GM23338 (cell line): ENCODE measurements around the gene NCR3LG1. TPM values are rescaled to one million over a fixed set of nuclear protein-coding genes. Genes with fewer than 3 reads are reported as not detected.

Experiments
- ATAC-seq: fragments of 200-7000 bp; cut with Tn5 transposase; 3 replicates; pipeline ENCODE4 v1.9.1; 2020
- DNase-seq: peaks from one replicate; pipeline ENCODE4 v3.0.0-alpha.2; 2015; ENCODE audit warnings: low spot score
- H2AFZ ChIP-seq: fragments of 200-600 bp; sonication (generic); 2 replicates; pipeline ENCODE4 v1.8.0; 2016; ENCODE audit warnings: antibody characterized with exemption, mild to moderate bottlenecking, moderate library complexity
- H3F3A ChIP-seq: fragments of 200-600 bp; sonication (generic); replicated peaks from 2 replicates; pipeline ENCODE4 v1.8.0; 2017; ENCODE audit warnings: antibody characterized with exemption, mixed run types, low read depth
- H3K27ac ChIP-seq: fragments of 200-600 bp; sonication (generic); 2 replicates; pipeline ENCODE4 v1.6.1; 2016; ENCODE audit warnings: low read depth
- H3K27me3 ChIP-seq: fragments of 200-600 bp; sonication (generic); 2 replicates; pipeline ENCODE4 v1.8.0; 2016; ENCODE audit warnings: mild to moderate bottlenecking, mixed run types, moderate library complexity; ENCODE audit not compliant: insufficient read depth
- H3K36me3 ChIP-seq: fragments of 200-600 bp; sonication (generic); 2 replicates; pipeline ENCODE4 v1.8.0; 2016; ENCODE audit warnings: mild to moderate bottlenecking; ENCODE audit not compliant: insufficient read depth
- H3K4me1 ChIP-seq: fragments of 200-600 bp; sonication (generic); 2 replicates; pipeline ENCODE4 v1.8.0; 2016; ENCODE audit warnings: mild to moderate bottlenecking, moderate library complexity; ENCODE audit not compliant: insufficient read depth
- H3K4me2 ChIP-seq: fragments of 200-600 bp; sonication (generic); 2 replicates; pipeline ENCODE4 v1.7.1; 2017; ENCODE audit warnings: mixed run types
- H3K4me3 ChIP-seq: fragments of 200-600 bp; sonication (generic); 2 replicates; pipeline ENCODE4 v1.6.1; 2016; ENCODE audit warnings: mixed run types
- H3K79me2 ChIP-seq: fragments of 200-600 bp; sonication (generic); replicated peaks from 2 replicates; pipeline ENCODE4 v1.8.0; 2017; ENCODE audit warnings: mild to moderate bottlenecking; ENCODE audit not compliant: insufficient read depth
- H3K9me2 ChIP-seq: fragments of 200-600 bp; sonication (generic); 2 replicates; pipeline ENCODE4 v1.8.0; 2017; ENCODE audit not compliant: insufficient read depth
- H4K20me1 ChIP-seq: fragments of 200-600 bp; sonication (generic); replicated peaks from 2 replicates; pipeline ENCODE4 v1.8.0; 2017; ENCODE audit warnings: mild to moderate bottlenecking; ENCODE audit not compliant: insufficient read depth
- H3K27ac Mint-ChIP-seq: 2 replicates; pipeline ENCODE4 v1.8.0; 2020; ENCODE audit warnings: inconsistent platforms, mild to moderate bottlenecking, moderate library complexity, mixed read lengths
- H3K27me3 Mint-ChIP-seq: 3 replicates; pipeline ENCODE4 v1.8.0; 2022; ENCODE audit warnings: low read depth, mild to moderate bottlenecking, moderate library complexity, mixed read lengths, inconsistent platforms; ENCODE audit not compliant: insufficient read depth, poor library complexity
- H3K36me3 Mint-ChIP-seq: 3 replicates; pipeline ENCODE4 v1.8.0; 2021; ENCODE audit warnings: low read depth, mild to moderate bottlenecking, inconsistent platforms, moderate library complexity, mixed read lengths
- H3K4me1 Mint-ChIP-seq: 3 replicates; pipeline ENCODE4 v1.8.0; 2020; ENCODE audit warnings: mild to moderate bottlenecking, inconsistent platforms, mixed read lengths
- H3K4me3 Mint-ChIP-seq: 3 replicates; pipeline ENCODE4 v1.8.0; 2021; ENCODE audit warnings: moderate library complexity, mild to moderate bottlenecking, inconsistent platforms, mixed read lengths
- H3K9me3 Mint-ChIP-seq: 3 replicates; pipeline ENCODE4 v1.8.0; 2020; ENCODE audit warnings: moderate library complexity, mild to moderate bottlenecking, inconsistent platforms, mixed read lengths
- CREB1 ChIP-seq: fragments of 250-450 bp; sonication (Bioruptor Pico); IDR thresholded peaks from 2 replicates; pipeline ENCODE4 v1.5.0; 2020; ENCODE audit warnings: low read depth, mild to moderate bottlenecking, moderate library complexity
- CTCF ChIP-seq, 2 experiments: fragments of 200-600 bp in 1 of 2; sonication (generic) in 1 of 2; conservative IDR thresholded peaks; 2 replicates each; pipeline versions ENCODE4 v1.5.1 to v1.6.1; 2016 to 2017; ENCODE audit warnings: antibody characterized with exemption in 2 of 2, low read depth in 2 of 2, mild to moderate bottlenecking in 2 of 2, moderate library complexity in 1 of 2
- ETS1 ChIP-seq: IDR thresholded peaks from 2 replicates; pipeline ENCODE4 v1.6.1; 2016; ENCODE audit warnings: antibody characterized with exemption
- EZH2 ChIP-seq: fragments of 200-600 bp; sonication (generic); IDR thresholded peaks from one replicate; pipeline ENCODE4 v1.8.0; 2017; ENCODE audit warnings: antibody characterized with exemption, mild to moderate bottlenecking, low read depth; ENCODE audit not compliant: unreplicated experiment
- EZH2phosphoT487 ChIP-seq: fragments of 200-600 bp; sonication (generic); IDR thresholded peaks from one replicate; pipeline ENCODE4 v1.8.1; 2018; ENCODE audit warnings: antibody characterized with exemption; ENCODE audit not compliant: unreplicated experiment
- JUNB ChIP-seq: IDR thresholded peaks from one replicate; pipeline ENCODE4 v1.6.1; 2016; ENCODE audit warnings: antibody characterized with exemption; ENCODE audit not compliant: unreplicated experiment
- NANOG ChIP-seq: IDR thresholded peaks from 2 replicates; pipeline ENCODE4 v1.6.1; 2016; ENCODE audit warnings: antibody characterized with exemption, borderline replicate concordance
- POLR2AphosphoS5 ChIP-seq: IDR thresholded peaks from 2 replicates; pipeline ENCODE4 v1.6.1; 2016; ENCODE audit warnings: antibody characterized with exemption, low read depth
- REST ChIP-seq: IDR thresholded peaks from one replicate; pipeline ENCODE4 v1.6.1; 2018; ENCODE audit warnings: antibody characterized with exemption; ENCODE audit not compliant: unreplicated experiment
- STAT1 ChIP-seq: IDR thresholded peaks from one replicate; pipeline ENCODE4 v1.6.1; 2016; ENCODE audit warnings: antibody characterized with exemption; ENCODE audit not compliant: unreplicated experiment
- ZNF114 ChIP-seq: fragments of 250-450 bp; sonication (Bioruptor Pico); IDR thresholded peaks from 2 replicates; pipeline ENCODE4 v1.5.0; 2020; ENCODE audit warnings: mild to moderate bottlenecking, moderate library complexity
- ZNF331 ChIP-seq: fragments of 250-450 bp; sonication (Bioruptor Pico); IDR thresholded peaks from 2 replicates; pipeline ENCODE4 v1.5.0; 2020; ENCODE audit warnings: low read depth, mild to moderate bottlenecking, moderate library complexity
- ZNF462 ChIP-seq: fragments of 250-450 bp; sonication (Bioruptor Pico); IDR thresholded peaks from 2 replicates; pipeline ENCODE4 v1.5.0; 2020; ENCODE audit warnings: mild to moderate bottlenecking, moderate library complexity
- polyA plus RNA-seq: library from polyadenylated mRNA; unstranded; fragments of >200 nt; fragmentation: Nextera tagmentation; extraction: Ambion mirVana; gene quantifications from 2 replicates; pipeline ENCODE4 v1.2.1, GENCODE V29; 2016
- total RNA-seq: library from RNA; depleted of rRNA; stranded (reverse); fragments of >200 nt; shearing (Covaris generic); gene quantifications from 2 replicates; pipeline ENCODE4 v1.2.3, GENCODE V29; 2014

NCR3LG1 gene
- total and polyA plus RNA-seq, 2 experiments from 2014 or later: 0.15 to 1.9 TPM

GRCh38 chr11:17416492-17416891 lies 64.9 kb downstream of the NCR3LG1 start:
- no peak overlapping the region for H3K27ac Mint-ChIP-seq
- TF ChIP-seq CREB1 (no peak), EZH2phosphoT487 (no peak), JUNB (no peak), EZH2 (no peak), STAT1 (no peak), CTCF (conservative IDR thresholded peaks at IDR 0.05; ENCODE audit: low read depth in 2 of 2) (no peak), REST (no peak), ZNF462 (CRISPR knock-in tag) (no peak), POLR2AphosphoS5 (no peak), ZNF114 (CRISPR knock-in tag) (no peak), NANOG (no peak), ETS1 (no peak), ZNF331 (CRISPR knock-in tag) (no peak)
- H3K4me3 ChIP-seq: no peak overlapping the region
- ATAC-seq (no peak), DNase-seq (no peak)
- H3K27me3 ChIP-seq: no peaks in the 10 kb centered on the region
- H3K79me2 ChIP-seq: no peaks in the 10 kb centered on the region
- H2AFZ ChIP-seq: no peak overlapping the region
- H3F3A ChIP-seq: no peaks in the 10 kb centered on the region
- no peaks in the 10 kb centered on the region for H3K36me3 ChIP-seq
- peaks cover 14% of the 10 kb centered on the region for H3K27me3 Mint-ChIP-seq
- H3K27ac ChIP-seq: no peak overlapping the region
- no peaks in the 10 kb centered on the region for H4K20me1 ChIP-seq
- no peak overlapping the region for H3K4me3 Mint-ChIP-seq
- H3K9me2 ChIP-seq: no peaks in the 10 kb centered on the region
- no peaks in the 10 kb centered on the region for H3K9me3 Mint-ChIP-seq
- no peaks in the 10 kb centered on the region for H3K36me3 Mint-ChIP-seq
- H3K4me1 Mint-ChIP-seq: peaks cover 27% of the 10 kb centered on the region
- H3K4me1 ChIP-seq: peaks cover 16% of the 10 kb centered on the region
- H3K4me2 ChIP-seq: no peak overlapping the region
